WTC11 (cell line): ENCODE measurements around the gene DDIAS.

Experiments
- ATF2 ChIP-seq: sonication (generic); formaldehyde crosslinking; IDR thresholded peaks from 2 replicates; pipeline ENCODE4 v1.8.1; 2022; ENCODE audit warnings: low read depth, missing genetic modification reagents, borderline replicate concordance
- ATF6 ChIP-seq: sonication (generic); formaldehyde crosslinking; IDR thresholded peaks from 2 replicates; pipeline ENCODE4 v1.8.1; 2023; ENCODE audit warnings: mild to moderate bottlenecking, missing genetic modification reagents
- CBFB ChIP-seq: sonication (generic); formaldehyde crosslinking; IDR thresholded peaks from 2 replicates; pipeline ENCODE4 v1.8.1; 2022; ENCODE audit warnings: mild to moderate bottlenecking, low read depth, missing genetic modification reagents
- CTCF ChIP-seq: fragments of 200-600 bp; IDR thresholded peaks from 2 replicates; pipeline ENCODE4 v1.8.0; 2022; ENCODE audit warnings: antibody characterized with exemption
- JUN ChIP-seq: sonication (generic); formaldehyde crosslinking; IDR thresholded peaks from 2 replicates; pipeline ENCODE4 v1.8.0; 2023; ENCODE audit warnings: mild to moderate bottlenecking, missing genetic modification reagents
- NR2C2 ChIP-seq: sonication (generic); formaldehyde crosslinking; IDR thresholded peaks from 2 replicates; pipeline ENCODE4 v1.8.0; 2022; ENCODE audit warnings: mild to moderate bottlenecking, missing genetic modification reagents
- NR3C1 ChIP-seq: sonication (generic); formaldehyde crosslinking; conservative IDR thresholded peaks from 2 replicates; pipeline ENCODE4 v1.8.1; 2023; ENCODE audit warnings: low read depth, mild to moderate bottlenecking, missing genetic modification reagents
- SP1 ChIP-seq: sonication (generic); formaldehyde crosslinking; conservative IDR thresholded peaks from 2 replicates; pipeline ENCODE4 v1.8.1; 2022; ENCODE audit warnings: missing genetic modification reagents
- TEAD4 ChIP-seq: sonication (generic); formaldehyde crosslinking; IDR thresholded peaks from 2 replicates; pipeline ENCODE4 v1.8.0; 2022; ENCODE audit warnings: mild to moderate bottlenecking, missing genetic modification reagents
- USF2 ChIP-seq: sonication (generic); formaldehyde crosslinking; IDR thresholded peaks from 2 replicates; pipeline ENCODE4 v1.8.1; 2023; ENCODE audit warnings: mild to moderate bottlenecking, missing genetic modification reagents, moderate library complexity
- ZNF138 ChIP-seq: sonication (generic); formaldehyde crosslinking; conservative IDR thresholded peaks from 2 replicates; pipeline ENCODE4 v1.8.1; 2022; ENCODE audit warnings: mild to moderate bottlenecking, moderate library complexity, missing genetic modification reagents
- TF ChIP-seq, protein P1 (sequence below): fragments of 250-450 bp; sonication (Bioruptor Pico); IDR thresholded peaks from 2 replicates; pipeline ENCODE4 v1.8.0; 2021; ENCODE audit warnings: mild to moderate bottlenecking

GRCh38 chr11:82903843-82904586 lies 2.5 kb downstream of the DDIAS start:
- TF ChIP-seq ZNF138 (CRISPR knock-in tag) (no peak), JUN (CRISPR knock-in tag) (no peak), CTCF (no peak), SP1 (CRISPR knock-in tag) (no peak), TEAD4 (no peak), ATF6 (CRISPR knock-in tag) (no peak), NR3C1 (CRISPR knock-in tag) (no peak), NR2C2 (CRISPR knock-in tag) (no peak), CBFB (no peak), ATF2 (CRISPR knock-in tag) (no peak), USF2 (CRISPR knock-in tag) (no peak)
- TF ChIP-seq, protein P1, sequence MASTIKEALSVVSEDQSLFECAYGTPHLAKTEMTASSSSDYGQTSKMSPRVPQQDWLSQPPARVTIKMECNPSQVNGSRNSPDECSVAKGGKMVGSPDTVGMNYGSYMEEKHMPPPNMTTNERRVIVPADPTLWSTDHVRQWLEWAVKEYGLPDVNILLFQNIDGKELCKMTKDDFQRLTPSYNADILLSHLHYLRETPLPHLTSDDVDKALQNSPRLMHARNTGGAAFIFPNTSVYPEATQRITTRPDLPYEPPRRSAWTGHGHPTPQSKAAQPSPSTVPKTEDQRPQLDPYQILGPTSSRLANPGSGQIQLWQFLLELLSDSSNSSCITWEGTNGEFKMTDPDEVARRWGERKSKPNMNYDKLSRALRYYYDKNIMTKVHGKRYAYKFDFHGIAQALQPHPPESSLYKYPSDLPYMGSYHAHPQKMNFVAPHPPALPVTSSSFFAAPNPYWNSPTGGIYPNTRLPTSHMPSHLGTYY (CRISPR knock-in tag) = no peak
